Liver (tissue), 9 donors: ENCODE results near the gene OBP2A. TPM values are rescaled to one million over a fixed set of nuclear protein-coding genes. Genes with fewer than 3 reads are reported as not detected.

Source experiments
- DNase-seq: peaks from one replicate; pipeline ENCODE4 v3.0.0-alpha.2; 2017; ENCODE audit warnings: low spot score
- H3K27ac ChIP-seq, 2 donors: one replicate each; pipeline ENCODE4 v1.7.0; 2013; ENCODE audit warnings: inconsistent platforms in 2 of 2, low read length in 2 of 2, control low read depth in 1 of 2, low read depth in 1 of 2, mild to moderate bottlenecking in 1 of 2
- H3K27me3 ChIP-seq, 4 donors: one replicate each; pipeline versions ENCODE4 v1.6.1 to v1.7.0; 2013; ENCODE audit warnings: low read length in 3 of 4, inconsistent platforms in 1 of 4, mild to moderate bottlenecking in 1 of 4, moderate library complexity in 1 of 4; ENCODE audit not compliant: control insufficient read depth in 4 of 4, insufficient read depth in 4 of 4
- H3K36me3 ChIP-seq, 4 donors: one replicate each; pipeline versions ENCODE4 v1.6.1 to v1.7.0; 2013; ENCODE audit warnings: low read length in 3 of 4, mild to moderate bottlenecking in 3 of 4, low read depth in 1 of 4, moderate library complexity in 1 of 4; ENCODE audit not compliant: control insufficient read depth in 4 of 4, insufficient read depth in 3 of 4
- H3K4me1 ChIP-seq, 4 donors: one replicate each; pipeline versions ENCODE4 v1.6.1 to v1.7.0; 2013; ENCODE audit warnings: low read length in 3 of 4, mild to moderate bottlenecking in 3 of 4, moderate library complexity in 1 of 4; ENCODE audit not compliant: control insufficient read depth in 4 of 4, insufficient read depth in 4 of 4
- H3K4me3 ChIP-seq, 3 donors: one replicate each; pipeline versions ENCODE4 v1.6.1 to v1.7.0; 2013; ENCODE audit warnings: low read length in 3 of 3, control low read depth in 1 of 3, low read depth in 1 of 3, mild to moderate bottlenecking in 1 of 3
- H3K9ac ChIP-seq, 2 donors: one replicate each; pipeline ENCODE4 v1.7.0; 2013; ENCODE audit warnings: low read length in 2 of 2, mild to moderate bottlenecking in 2 of 2, moderate library complexity in 2 of 2, control low read depth in 1 of 2, low read depth in 1 of 2
- H3K9me3 ChIP-seq, 4 donors: one replicate each; pipeline versions ENCODE4 v1.6.1 to v1.7.0; 2013; ENCODE audit warnings: low read length in 3 of 4; ENCODE audit not compliant: control insufficient read depth in 4 of 4
- ATF3 ChIP-seq: IDR thresholded peaks from 2 replicates; pipeline ENCODE4 v1.6.1; 2016; ENCODE audit warnings: antibody characterized with exemption
- CTCF ChIP-seq: fragments of 150-350 bp; IDR thresholded peaks from 2 replicates; pipeline ENCODE4 v1.5.1; 2017; ENCODE audit warnings: improper control_type of control experiment, low read depth, low read length; ENCODE audit not compliant: missing input control
- EGR1 ChIP-seq, 2 donors: IDR thresholded peaks; 2 replicates each; pipeline ENCODE4 v1.6.1; 2016 to 2018; ENCODE audit warnings: antibody characterized with exemption in 2 of 2, low read depth in 2 of 2
- FOXA1 ChIP-seq: IDR thresholded peaks from 2 replicates; pipeline ENCODE4 v1.6.1; 2016; ENCODE audit warnings: antibody characterized with exemption
- FOXA2 ChIP-seq: IDR thresholded peaks from 2 replicates; pipeline ENCODE4 v1.6.1; 2016; ENCODE audit warnings: antibody characterized with exemption
- GABPA ChIP-seq, 2 donors: IDR thresholded peaks in 1 of 2; conservative IDR thresholded peaks in 1 of 2; 2 replicates each; pipeline ENCODE4 v1.6.1; 2016; ENCODE audit warnings: antibody characterized with exemption in 2 of 2, mild to moderate bottlenecking in 1 of 2, moderate library complexity in 1 of 2
- HNF4A ChIP-seq, 2 donors: conservative IDR thresholded peaks; 2 replicates each; pipeline ENCODE4 v1.6.1; 2016; ENCODE audit warnings: antibody characterized with exemption in 2 of 2, mild to moderate bottlenecking in 2 of 2
- HNF4G ChIP-seq: IDR thresholded peaks from 2 replicates; pipeline ENCODE4 v1.6.1; 2016; ENCODE audit warnings: antibody characterized with exemption
- JUND ChIP-seq, 2 donors: IDR thresholded peaks; 2 replicates each; pipeline ENCODE4 v1.6.1; 2016; ENCODE audit warnings: antibody characterized with exemption in 2 of 2
- MAX ChIP-seq: IDR thresholded peaks from 2 replicates; pipeline ENCODE4 v1.6.1; 2016; ENCODE audit warnings: antibody characterized with exemption
- NR2F2 ChIP-seq: IDR thresholded peaks from 2 replicates; pipeline ENCODE4 v1.6.1; 2016; ENCODE audit warnings: antibody characterized with exemption
- RAD21 ChIP-seq, 2 donors: IDR thresholded peaks; 2 replicates each; pipeline ENCODE4 v1.6.1; 2016; ENCODE audit warnings: antibody characterized with exemption in 2 of 2, mild to moderate bottlenecking in 2 of 2
- RXRA ChIP-seq, 2 donors: IDR thresholded peaks; 2 replicates each; pipeline ENCODE4 v1.6.1; 2017 to 2018; ENCODE audit warnings: antibody characterized with exemption in 2 of 2, mild to moderate bottlenecking in 1 of 2
- SP1 ChIP-seq: IDR thresholded peaks from 2 replicates; pipeline ENCODE4 v1.6.1; 2018; ENCODE audit warnings: antibody characterized with exemption, mild to moderate bottlenecking
- TAF1 ChIP-seq: conservative IDR thresholded peaks from 2 replicates; pipeline ENCODE4 v1.6.1; 2016; ENCODE audit warnings: antibody characterized with exemption, mild to moderate bottlenecking
- YY1 ChIP-seq: IDR thresholded peaks from 2 replicates; pipeline ENCODE4 v1.6.1; 2016; ENCODE audit warnings: antibody characterized with exemption, mild to moderate bottlenecking
- ZBTB33 ChIP-seq: IDR thresholded peaks from 2 replicates; pipeline ENCODE4 v1.6.1; 2016; ENCODE audit warnings: antibody characterized with exemption
- WGBS: extraction: QIAGEN DNeasy Blood & Tissue Kit; methylation state at CpG from one replicate; pipeline ENCODE4 v1.1.7; 2013; 5-methylcytosine and 5-hydroxymethylcytosine counted together
- polyA plus RNA-seq, 2 donors: library from polyadenylated mRNA; stranded (reverse) in 1 of 2; unstranded in 1 of 2; fragments of 200-250 nt in 1 of 2; fragments of >200 nt in 1 of 2; fragmentation: Nextera tagmentation in 1 of 2; extraction: Ambion mirVana in 1 of 2; gene quantifications; one replicate each; pipeline versions ENCODE4 v1.2.1 to v1.2.3, GENCODE V29; 2013 to 2015
- total RNA-seq, 2 donors: library from RNA; depleted of rRNA; stranded (reverse); fragments of >200 nt; gene quantifications; one replicate each; pipeline ENCODE4 v1.2.3, GENCODE V29; 2014
- TF ChIP-seq, protein P1 (sequence below): IDR thresholded peaks from 2 replicates; pipeline ENCODE4 v1.6.1; 2016; ENCODE audit warnings: antibody characterized with exemption, mild to moderate bottlenecking
- donor health status: healthy.
- donor health status: healthy.
- donor health status: healthy.
- donor health status: healthy.
- donor health status: healthy.

OBP2A gene
- total and polyA plus RNA-seq, 4 donors: not detected

GRCh38 chr9:135502873-135503321 lies 43.0 kb upstream of the OBP2A start:
- Histone ChIP-seq H3K36me3 (peaks cover 3 to 23% (median 9%) of the 10 kb centered on the region in 4 donors), H3K4me3 (no peak overlapping the region), H3K4me1 (peaks cover 6 to 35% (median 23%) of the 10 kb centered on the region in 4 donors), H3K27me3 (no peaks in the 10 kb centered on the region), H3K9ac (no peak overlapping the region), H3K27ac (no peak overlapping the region), H3K9me3 (no peaks in the 10 kb centered on the region)
- 95% methylated on average over 16 of the region's 16 CpGs for WGBS
- TF ChIP-seq EGR1 (IDR thresholded peaks at IDR 0.05; ENCODE audit: low read depth in 2 of 2) (no peak), JUND (IDR thresholded peaks at IDR 0.05) (no peak), GABPA (IDR thresholded peaks at IDR 0.05 in 1 of 2, conservative IDR thresholded peaks at IDR 0.05 in 1 of 2) (no peak), RAD21 (IDR thresholded peaks at IDR 0.05) (no peak), TAF1 (no peak), NR2F2 (no peak)
- DNase-seq: no peak

- Histone ChIP-seq H3K27ac (no peak overlapping the region), H3K27me3 (no peaks in the 10 kb centered on the region), H3K4me1 (peaks cover 6 to 35% (median 23%) of the 10 kb centered on the region in 4 donors), H3K36me3 (peaks cover 3 to 23% (median 9%) of the 10 kb centered on the region in 4 donors), H3K4me3 (no peak overlapping the region), H3K9me3 (no peaks in the 10 kb centered on the region), H3K9ac (no peak overlapping the region)
- TF ChIP-seq HNF4G: no peak
- TF ChIP-seq RXRA (IDR thresholded peaks at IDR 0.05): no peak
- TF ChIP-seq RAD21 (IDR thresholded peaks at IDR 0.05): no peak
- TF ChIP-seq TAF1: no peak
- TF ChIP-seq GABPA (IDR thresholded peaks at IDR 0.05 in 1 of 2, conservative IDR thresholded peaks at IDR 0.05 in 1 of 2): no peak
- TF ChIP-seq ATF3: no peak
- TF ChIP-seq MAX: no peak
- TF ChIP-seq NR2F2: no peak
- TF ChIP-seq HNF4A (conservative IDR thresholded peaks at IDR 0.05): no peak
- no peak for TF ChIP-seq FOXA2
- TF ChIP-seq, protein P1, sequence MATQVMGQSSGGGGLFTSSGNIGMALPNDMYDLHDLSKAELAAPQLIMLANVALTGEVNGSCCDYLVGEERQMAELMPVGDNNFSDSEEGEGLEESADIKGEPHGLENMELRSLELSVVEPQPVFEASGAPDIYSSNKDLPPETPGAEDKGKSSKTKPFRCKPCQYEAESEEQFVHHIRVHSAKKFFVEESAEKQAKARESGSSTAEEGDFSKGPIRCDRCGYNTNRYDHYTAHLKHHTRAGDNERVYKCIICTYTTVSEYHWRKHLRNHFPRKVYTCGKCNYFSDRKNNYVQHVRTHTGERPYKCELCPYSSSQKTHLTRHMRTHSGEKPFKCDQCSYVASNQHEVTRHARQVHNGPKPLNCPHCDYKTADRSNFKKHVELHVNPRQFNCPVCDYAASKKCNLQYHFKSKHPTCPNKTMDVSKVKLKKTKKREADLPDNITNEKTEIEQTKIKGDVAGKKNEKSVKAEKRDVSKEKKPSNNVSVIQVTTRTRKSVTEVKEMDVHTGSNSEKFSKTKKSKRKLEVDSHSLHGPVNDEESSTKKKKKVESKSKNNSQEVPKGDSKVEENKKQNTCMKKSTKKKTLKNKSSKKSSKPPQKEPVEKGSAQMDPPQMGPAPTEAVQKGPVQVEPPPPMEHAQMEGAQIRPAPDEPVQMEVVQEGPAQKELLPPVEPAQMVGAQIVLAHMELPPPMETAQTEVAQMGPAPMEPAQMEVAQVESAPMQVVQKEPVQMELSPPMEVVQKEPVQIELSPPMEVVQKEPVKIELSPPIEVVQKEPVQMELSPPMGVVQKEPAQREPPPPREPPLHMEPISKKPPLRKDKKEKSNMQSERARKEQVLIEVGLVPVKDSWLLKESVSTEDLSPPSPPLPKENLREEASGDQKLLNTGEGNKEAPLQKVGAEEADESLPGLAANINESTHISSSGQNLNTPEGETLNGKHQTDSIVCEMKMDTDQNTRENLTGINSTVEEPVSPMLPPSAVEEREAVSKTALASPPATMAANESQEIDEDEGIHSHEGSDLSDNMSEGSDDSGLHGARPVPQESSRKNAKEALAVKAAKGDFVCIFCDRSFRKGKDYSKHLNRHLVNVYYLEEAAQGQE: no peak
- TF ChIP-seq EGR1 (IDR thresholded peaks at IDR 0.05; ENCODE audit: low read depth in 2 of 2): no peak
- no peak for TF ChIP-seq SP1
- no peak for TF ChIP-seq JUND (IDR thresholded peaks at IDR 0.05)
- TF ChIP-seq YY1: no peak
- TF ChIP-seq CTCF: no peak
- no peak for TF ChIP-seq ZBTB33
- no peak for TF ChIP-seq FOXA1
- WGBS: 91% methylated on average over 41 of the region's 41 CpGs
- DNase-seq: no peak
These were observed 42.3 kb upstream of the OBP2A start for GRCh38 chr9:135503371-135504261.
